ENCODE data around the gene PLXNB2.

DNA sequence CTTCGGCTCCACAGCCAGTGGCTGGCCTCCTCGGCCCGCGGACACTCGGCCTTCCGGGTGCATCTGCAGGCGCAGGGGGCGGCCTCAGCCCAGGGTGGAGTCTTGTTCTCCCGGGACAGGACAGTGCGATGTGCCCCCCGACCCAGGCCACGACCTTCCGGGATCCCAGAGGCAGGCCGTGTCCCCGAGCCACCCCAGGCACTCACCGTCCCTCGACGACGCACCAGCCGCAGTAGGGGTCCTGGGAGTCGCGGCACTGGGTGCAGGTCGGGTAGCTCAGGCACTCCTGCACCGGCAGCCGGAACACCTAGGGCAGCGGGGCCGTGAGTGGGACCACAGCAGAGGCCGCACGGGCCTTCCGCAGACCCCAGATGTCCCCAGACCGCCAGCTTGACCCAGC is 19.7 kb downstream of the PLXNB2 start:
- TF ChIP-seq, protein P1, sequence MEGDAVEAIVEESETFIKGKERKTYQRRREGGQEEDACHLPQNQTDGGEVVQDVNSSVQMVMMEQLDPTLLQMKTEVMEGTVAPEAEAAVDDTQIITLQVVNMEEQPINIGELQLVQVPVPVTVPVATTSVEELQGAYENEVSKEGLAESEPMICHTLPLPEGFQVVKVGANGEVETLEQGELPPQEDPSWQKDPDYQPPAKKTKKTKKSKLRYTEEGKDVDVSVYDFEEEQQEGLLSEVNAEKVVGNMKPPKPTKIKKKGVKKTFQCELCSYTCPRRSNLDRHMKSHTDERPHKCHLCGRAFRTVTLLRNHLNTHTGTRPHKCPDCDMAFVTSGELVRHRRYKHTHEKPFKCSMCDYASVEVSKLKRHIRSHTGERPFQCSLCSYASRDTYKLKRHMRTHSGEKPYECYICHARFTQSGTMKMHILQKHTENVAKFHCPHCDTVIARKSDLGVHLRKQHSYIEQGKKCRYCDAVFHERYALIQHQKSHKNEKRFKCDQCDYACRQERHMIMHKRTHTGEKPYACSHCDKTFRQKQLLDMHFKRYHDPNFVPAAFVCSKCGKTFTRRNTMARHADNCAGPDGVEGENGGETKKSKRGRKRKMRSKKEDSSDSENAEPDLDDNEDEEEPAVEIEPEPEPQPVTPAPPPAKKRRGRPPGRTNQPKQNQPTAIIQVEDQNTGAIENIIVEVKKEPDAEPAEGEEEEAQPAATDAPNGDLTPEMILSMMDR (IDR thresholded peaks at IDR 0.05; ENCODE audit: low read length): no peak
- no peak for TF ChIP-seq EZH2 (IDR thresholded peaks at IDR 0.05; ENCODE audit: borderline replicate concordance, low read length)
